GM10266 (cell line): Measurements from ENCODE around the gene SLC44A3.

ENCODE experiments used
- DNase-seq: peaks from one replicate; pipeline ENCODE4 v3.0.0; 2012; ENCODE audit errors: extremely low spot score
- TF ChIP-seq, protein P1 (sequence below): IDR thresholded peaks from 2 replicates; pipeline ENCODE4 v1.5.1; 2012; ENCODE audit warnings: mild to moderate bottlenecking, low read depth; ENCODE audit not compliant: control insufficient read depth, insufficient read depth; ENCODE audit errors: missing control alignments

Gene SLC44A3

DNA sequence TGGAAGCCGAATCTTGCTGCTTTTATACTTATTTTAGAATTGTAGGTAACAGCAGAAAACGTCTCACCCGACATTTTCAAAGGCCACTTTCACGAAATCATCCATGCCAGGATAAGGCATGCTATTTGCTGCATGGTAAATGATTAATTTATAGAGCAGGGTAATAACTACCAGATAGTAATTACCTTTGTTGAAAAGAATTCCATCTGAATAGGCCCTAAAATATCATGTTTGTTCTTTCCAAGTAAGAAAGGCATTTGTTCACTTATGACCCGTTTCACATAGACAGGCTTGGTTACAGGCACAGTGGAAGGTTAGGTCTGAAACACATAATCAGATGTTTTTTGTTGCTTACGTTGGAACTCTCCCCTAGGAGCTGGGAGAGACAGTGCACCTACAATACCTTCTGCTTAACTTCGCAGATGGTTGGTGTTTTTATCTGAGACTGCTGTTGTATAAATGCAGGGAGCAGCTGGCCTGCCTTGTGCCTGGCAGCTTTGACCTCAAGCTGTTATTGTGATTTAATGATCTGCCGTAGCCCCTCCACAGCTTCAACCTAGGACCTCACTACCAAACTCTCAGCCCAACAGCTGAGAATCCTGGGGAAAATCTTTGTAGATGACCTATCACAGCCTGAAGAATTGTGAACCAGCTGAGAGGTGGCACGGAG lies 1.6 kb downstream of the SLC44A3 start:
- TF ChIP-seq, protein P1, sequence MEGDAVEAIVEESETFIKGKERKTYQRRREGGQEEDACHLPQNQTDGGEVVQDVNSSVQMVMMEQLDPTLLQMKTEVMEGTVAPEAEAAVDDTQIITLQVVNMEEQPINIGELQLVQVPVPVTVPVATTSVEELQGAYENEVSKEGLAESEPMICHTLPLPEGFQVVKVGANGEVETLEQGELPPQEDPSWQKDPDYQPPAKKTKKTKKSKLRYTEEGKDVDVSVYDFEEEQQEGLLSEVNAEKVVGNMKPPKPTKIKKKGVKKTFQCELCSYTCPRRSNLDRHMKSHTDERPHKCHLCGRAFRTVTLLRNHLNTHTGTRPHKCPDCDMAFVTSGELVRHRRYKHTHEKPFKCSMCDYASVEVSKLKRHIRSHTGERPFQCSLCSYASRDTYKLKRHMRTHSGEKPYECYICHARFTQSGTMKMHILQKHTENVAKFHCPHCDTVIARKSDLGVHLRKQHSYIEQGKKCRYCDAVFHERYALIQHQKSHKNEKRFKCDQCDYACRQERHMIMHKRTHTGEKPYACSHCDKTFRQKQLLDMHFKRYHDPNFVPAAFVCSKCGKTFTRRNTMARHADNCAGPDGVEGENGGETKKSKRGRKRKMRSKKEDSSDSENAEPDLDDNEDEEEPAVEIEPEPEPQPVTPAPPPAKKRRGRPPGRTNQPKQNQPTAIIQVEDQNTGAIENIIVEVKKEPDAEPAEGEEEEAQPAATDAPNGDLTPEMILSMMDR, result no peak

DNA sequence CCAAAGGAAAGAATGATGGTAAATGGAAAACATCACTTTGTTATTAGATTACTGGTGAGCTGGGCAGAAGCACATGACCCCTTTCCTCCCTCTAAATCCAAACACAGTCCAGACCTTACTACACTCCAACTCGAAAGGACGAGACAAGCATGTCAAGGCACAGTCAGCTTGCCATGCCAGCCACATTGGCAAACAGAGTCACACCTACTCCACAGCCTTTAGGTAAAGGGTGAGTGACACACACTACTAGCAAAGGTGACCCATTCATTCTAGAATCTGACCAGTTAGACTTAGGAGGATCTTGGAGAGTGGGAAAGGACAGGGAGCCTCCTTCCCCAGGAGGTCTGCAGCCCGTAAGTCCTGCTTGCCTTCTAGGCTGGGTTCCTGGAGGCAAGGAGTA lies 3.0 kb downstream of the SLC44A3 start:
- TF ChIP-seq, protein P1, result no peak
- DNase-seq, result no peak

More for the DNA sequence above, 1.6 kb downstream of the SLC44A3 start:
- no peak for DNase-seq

DNA sequence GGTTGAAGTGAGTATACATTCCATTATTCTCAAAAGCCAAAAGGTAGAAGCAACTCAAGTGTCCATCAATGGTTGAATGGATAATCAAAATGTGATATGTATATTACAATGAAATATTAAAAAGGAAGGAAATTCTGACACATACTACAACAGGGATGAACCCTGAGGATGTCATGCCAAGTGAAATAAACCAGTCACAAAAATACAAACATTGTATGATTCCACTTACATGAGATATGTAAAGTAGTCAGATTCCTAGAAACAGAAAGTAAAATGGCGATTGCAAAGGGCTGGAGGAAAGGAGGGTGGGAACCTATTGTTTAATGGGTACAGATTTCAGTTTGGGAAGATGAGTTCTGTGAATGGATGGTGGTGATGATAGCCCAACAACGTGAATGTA lies 5.8 kb downstream of the SLC44A3 start:
- no peak for DNase-seq
- TF ChIP-seq, protein P1, result no peak

DNA sequence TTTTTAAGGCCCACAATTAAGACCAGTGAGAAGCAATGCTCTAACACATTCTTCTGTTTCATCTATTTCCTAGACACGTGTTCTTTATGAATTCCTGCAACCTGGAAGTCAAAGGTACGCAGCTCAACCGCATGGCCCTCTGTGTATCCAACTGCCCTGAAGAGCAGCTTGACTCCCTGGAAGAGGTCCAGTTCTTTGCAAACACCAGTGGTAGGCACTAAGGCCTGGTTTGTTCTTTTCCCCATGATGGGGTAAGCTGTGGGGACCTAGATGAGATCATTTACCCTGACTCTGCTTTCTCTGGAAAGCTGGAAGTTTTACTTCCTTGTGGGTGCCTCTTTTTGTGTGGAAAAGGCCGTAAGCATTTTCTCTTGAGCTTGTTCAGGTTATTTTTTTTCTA lies 7.3 kb downstream of the SLC44A3 start:
- DNase-seq, result no peak
- TF ChIP-seq, protein P1, result no peak

DNA sequence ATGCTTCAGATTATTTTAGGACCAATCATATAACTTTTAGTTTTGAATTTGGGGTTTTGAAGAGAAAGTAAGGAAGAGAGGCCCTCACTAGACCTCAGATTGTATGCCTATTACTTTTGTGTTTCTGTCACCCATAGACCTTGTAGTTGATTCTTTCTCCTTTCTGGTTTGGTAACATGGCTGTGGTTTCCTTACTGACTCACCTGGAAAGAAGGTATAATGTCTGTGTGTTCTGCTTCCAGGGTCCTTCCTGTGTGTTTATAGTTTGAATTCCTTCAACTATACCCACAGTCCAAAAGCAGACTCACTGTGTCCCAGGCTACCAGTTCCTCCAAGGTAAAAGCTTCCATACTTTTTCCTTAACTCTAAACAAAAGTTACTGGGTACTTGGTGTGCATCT lies 8.1 kb downstream of the SLC44A3 start:
- TF ChIP-seq, protein P1, result no peak
- no peak for DNase-seq

DNA sequence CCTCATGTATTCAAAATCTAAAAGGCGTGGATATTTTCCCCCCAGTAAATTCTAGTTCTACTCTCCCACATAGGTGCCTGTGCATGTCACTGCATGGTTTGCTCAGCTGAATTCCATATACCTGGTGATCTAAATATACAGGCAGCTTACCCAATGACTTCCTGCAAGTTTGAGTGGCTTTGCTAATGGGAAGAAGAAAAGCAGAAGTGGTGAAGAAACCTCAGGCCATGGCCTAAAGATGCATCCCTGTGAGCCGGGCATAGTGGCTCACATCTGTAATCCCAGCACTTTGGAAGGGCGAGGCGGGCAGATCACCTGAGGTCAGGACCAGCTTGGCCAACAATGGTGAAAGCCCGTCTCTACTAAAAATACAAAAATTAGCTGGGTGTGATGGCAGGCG lies 11.5 kb downstream of the SLC44A3 start:
- TF ChIP-seq, protein P1, result no peak
- no peak for DNase-seq

DNA sequence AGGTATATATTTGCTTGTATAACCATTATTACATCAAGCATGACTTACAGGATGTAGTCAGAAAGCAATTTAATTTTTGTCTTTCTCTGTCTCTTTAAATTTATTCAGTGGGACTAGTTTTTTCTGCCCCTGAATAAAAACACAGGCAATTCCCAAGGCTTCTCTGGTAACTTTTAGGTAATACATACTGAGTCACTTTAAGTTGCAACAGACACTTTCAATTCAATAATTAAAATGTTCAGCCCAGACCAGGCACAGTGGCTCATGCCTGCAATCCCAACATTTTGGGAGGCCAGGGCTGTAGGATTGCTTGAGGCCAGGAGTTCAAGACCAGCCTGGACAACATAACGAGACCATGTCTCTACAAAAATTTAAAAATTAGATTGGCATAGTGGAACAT lies 12.3 kb downstream of the SLC44A3 start:
- no peak for DNase-seq
- TF ChIP-seq, protein P1, result no peak
